HG03060 (cell line): ENCODE data around the gene SPEM1.

ENCODE experiments used
- ATAC-seq: cut with Tn5 transposase; IDR thresholded peaks from one replicate; pipeline ENCODE4 v1.9.1; 2021; ENCODE audit warnings: low read depth, moderate number of reproducible peaks; ENCODE audit not compliant: unreplicated experiment

The SPEM1 gene

DNA sequence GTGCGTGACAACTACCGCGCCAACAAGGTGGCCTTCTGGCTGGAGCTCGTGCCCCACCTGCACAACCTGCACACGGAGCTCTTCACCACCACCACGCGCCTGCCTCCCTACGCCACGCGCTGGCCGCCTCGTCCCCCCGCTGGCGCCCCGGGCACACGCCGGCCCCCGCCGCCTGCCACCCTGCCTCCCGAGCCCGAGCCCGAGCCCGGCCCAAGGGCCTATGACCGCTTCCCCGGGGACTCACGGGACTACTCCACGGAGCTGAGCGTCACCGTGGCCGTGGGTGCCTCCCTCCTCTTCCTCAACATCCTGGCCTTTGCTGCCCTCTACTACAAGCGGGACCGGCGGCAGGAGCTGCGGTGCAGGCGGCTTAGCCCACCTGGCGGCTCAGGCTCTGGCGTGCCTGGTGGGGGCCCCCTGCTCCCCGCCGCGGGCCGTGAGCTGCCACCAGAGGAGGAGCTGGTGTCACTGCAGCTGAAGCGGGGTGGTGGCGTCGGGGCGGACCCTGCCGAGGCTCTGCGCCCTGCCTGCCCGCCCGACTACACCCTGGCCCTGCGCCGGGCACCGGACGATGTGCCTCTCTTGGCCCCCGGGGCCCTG lies 3.0 kb upstream of the SPEM1 start:
- ATAC-seq, result no peak

DNA sequence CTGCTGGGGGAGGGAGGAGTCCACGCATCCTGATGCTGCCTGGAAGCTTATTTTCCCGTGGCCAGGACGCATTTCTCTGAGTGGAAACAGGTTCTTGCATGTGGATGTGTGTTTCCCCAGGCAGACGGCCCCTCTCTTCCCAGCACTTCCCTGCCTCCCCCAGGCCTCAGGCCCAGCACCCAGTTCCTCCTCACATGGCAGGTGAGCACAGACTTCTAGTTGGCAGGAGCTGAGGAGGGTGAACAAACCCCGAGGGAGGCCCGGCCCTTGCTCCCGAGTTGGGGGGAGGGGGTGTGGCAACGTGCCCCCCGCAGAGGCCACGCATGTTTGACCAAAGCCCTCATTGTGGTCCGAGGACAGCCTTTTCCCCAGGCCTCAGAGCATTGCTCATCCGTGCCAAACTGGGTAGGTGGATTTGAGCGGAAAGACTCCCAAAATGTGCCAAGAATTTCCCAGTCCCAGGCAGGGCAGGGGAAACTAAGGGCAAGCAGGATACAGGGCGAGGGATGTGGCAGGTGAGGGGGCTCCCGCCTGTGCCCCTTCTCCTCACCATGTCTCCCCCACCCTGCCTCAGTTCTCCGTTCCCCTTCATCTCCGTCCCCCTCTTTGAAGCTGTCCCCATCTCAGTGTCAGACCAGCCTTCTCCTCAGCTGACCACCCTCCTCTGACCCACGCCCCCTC lies 1.5 kb upstream of the SPEM1 start:
- ATAC-seq, result no peak

- no peak for ATAC-seq
These were observed 1.1 kb downstream of the SPEM1 start for GRCh38 chr17:7421186-7421585.

DNA sequence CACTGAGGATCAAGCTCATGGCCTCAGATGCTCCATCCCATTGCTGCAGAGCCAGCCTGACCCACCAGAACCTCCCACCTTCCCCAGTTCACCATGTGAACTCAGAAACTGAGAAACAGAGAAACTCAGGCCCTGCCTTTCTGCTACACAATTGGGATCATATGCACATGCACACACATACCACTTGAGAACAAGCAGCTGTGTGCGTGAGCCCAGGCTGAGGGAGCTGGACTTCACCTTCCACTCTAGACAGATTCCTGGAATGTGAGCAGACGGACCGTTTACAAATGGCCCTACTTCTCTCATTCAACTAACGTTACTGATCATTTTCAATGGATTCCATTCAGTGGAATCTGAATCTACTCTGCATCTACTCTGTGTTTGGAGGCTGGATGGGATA lies 3.6 kb downstream of the SPEM1 start:
- no peak for ATAC-seq

- ATAC-seq, result no peak
These were observed 5.2 kb downstream of the SPEM1 start, which contains the start of gene SPEM2 for GRCh38 chr17:7425316-7425715. SPEM2 (plus strand) TSS chr17:7425616; CDS start chr17:7425689, 73 bp downstream.

GRCh38 chr17:7425756-7426155 lies 5.6 kb downstream of the SPEM1 start:
- ATAC-seq, result no peak

DNA sequence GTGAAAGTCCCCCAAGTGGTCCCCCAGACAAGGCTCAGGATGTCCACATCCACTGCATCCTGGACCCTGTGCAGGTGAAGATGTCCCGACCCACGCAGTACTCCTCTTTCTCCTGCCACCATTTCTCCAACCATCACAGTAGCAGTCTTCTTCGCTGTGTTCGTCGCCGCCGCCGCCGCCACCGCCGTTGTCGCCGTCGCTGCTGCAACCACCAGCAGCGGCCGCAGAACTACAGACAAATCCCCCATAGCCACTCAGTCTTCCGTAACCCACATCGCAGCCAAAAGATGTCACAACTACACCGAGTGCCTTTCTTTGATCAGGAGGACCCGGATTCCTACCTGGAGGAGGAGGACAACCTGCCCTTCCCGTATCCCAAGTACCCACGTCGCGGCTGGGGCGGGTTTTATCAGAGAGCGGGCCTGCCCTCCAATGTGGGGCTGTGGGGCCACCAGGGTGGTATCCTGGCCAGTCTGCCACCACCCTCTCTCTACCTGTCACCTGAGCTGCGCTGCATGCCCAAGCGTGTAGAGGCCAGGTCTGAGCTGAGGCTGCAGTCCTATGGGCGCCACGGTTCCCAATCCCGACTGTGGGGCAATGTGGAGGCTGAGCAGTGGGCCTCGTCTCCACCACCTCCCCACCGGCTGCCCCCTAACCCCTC lies 6.2 kb downstream of the SPEM1 start:
- no peak for ATAC-seq

DNA sequence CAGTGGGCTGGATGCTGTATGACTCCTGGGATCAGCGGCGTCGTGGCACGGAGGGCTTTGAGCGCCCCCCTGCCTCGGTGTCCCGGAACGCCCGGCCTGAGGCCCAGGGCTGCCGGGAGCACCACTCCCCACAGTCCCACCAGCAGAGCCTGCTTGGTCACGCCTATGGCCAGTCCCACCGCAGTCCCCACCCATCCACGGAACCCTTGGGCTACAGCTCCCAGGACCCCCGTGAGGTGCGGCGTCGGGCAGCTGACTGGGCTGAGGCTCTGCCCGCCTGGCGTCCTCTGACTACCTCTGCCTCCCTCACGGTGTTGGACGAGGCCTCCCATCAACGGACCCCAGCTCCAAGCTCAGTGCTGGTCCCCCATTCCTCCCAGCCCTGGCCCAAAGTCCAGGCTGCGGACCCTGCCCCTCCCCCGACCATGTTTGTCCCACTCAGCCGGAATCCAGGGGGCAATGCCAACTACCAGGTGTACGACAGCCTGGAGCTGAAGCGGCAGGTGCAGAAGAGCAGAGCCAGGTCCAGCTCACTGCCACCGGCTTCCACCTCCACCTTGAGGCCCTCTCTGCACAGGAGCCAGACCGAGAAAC lies 6.9 kb downstream of the SPEM1 start:
- ATAC-seq, result no peak

DNA sequence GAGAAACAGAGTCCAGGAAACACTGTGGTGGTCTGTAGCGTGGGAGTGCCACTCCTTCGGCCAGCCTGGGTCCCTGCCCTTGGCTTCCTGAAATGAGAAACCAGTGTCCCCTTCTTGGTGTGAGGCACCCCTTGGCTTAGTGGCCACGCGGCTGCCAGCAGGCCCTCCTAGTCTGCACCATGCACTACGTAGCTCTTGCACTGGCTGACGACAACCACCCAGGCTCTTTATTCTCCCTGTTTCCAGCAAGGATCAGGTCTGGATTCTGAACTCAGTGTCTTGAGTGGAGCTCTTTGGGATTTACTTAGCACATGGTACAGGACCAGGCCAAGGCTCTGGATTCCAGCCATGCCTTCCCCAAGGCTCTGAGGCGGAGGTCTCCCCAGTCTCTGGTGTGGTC lies 7.4 kb downstream of the SPEM1 start:
- no peak for ATAC-seq

GRCh38 chr17:7428557-7428956 lies 8.4 kb downstream of the SPEM1 start, which contains the start of gene SPEM3:
SPEM3 (plus strand) TSS chr17:7428857; CDS start chr17:7428903, 46 bp downstream.
- ATAC-seq, result no peak

DNA sequence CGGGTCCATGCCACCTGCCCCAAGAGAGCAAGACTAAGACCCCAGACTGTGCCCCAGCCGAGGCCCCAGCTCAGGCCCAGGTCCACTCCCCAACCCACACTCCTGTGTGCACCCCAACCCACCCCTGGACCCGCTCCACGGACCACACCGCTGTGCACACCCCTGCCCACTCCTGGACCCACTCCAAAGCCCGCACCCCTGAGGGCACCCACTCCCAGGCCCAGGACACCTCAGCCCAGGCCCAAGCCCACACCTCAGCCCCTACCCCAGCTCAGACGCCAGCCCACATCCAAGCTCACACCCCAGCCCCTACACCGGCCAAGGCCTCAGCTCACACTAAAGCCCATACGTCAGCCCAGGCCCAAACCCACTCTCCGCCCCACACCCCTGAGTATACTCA lies 9.6 kb downstream of the SPEM1 start:
- ATAC-seq, result no peak

GRCh38 chr17:7431231-7431630 lies 11.1 kb downstream of the SPEM1 start:
- ATAC-seq, result no peak

- ATAC-seq, result no peak
These were observed 12.2 kb downstream of the SPEM1 start for GRCh38 chr17:7432296-7432695.

- no peak for ATAC-seq
These were observed 15.8 kb downstream of the SPEM1 start for GRCh38 chr17:7435676-7436555.

DNA sequence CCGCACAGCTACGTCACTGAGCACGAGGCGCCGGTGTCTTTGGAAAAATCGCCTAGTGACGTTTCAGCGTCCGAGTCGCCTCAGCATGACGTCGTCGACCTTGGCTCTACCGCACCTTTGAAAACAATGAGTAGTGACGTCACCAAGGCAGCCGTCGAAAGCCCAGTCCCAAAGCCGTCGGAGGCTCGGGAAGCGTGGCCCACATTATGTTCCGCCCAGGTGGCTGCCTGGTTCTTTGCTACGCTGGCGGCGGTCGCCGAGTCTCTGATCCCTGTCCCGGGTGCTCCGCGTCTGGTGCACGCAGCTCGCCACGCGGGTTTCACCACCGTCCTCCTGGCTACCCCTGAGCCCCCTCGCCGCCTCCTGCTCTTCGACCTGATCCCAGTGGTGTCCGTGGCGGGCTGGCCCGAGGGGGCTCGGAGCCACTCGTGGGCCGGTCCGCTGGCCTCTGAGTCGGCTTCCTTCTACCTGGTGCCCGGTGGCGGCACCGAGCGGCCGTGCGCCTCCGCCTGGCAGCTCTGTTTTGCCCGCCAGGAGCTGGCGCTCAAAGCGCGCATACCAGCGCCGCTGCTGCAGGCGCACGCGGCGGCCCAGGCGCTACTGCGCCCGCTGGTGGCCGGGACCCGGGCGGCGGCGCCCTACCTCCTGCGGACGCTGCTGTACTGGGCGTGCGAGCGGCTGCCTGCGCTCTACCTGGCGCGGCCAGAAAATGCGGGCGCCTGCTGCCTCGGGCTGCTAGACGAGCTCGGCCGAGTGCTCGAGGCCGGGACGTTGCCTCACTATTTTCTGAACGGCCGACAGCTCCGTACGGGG lies 16.6 kb downstream of the SPEM1 start:
- ATAC-seq, result no peak

- ATAC-seq, result no peak
These were observed 17.3 kb downstream of the SPEM1 start for GRCh38 chr17:7437369-7437863.

DNA sequence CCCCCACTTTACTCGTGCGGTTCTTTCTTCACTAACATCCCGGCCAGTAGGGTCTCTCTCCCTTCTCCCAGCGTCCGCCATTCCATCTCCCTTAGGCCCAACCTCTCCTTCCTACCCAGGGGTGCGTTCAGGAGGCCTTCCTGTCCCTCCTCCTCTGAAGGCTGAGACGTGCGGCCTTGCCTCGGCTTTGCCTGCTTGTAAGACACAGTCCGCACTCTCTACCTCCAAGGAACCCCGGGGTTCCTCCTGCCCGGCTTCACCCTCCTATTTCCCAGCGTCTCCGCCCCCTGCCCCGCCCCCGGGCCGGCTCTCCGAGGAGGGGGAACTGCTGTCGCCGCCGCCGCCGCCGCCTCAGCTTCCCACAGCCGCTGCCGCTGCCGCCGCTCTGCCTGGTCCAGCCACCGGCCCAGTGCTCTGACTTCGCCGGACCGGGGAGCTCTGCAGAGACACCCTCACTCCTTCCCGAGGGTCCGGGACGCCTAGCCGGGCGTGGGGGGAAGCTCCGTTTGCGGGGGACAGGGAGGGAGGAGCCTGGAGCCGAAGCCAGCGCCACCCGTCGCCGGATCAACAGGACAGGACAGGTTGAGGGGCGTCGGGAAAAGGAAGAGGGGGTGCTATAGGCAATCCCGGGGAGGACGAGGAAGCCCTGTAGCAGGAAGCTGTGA lies 18.0 kb downstream of the SPEM1 start:
- no peak for ATAC-seq

DNA sequence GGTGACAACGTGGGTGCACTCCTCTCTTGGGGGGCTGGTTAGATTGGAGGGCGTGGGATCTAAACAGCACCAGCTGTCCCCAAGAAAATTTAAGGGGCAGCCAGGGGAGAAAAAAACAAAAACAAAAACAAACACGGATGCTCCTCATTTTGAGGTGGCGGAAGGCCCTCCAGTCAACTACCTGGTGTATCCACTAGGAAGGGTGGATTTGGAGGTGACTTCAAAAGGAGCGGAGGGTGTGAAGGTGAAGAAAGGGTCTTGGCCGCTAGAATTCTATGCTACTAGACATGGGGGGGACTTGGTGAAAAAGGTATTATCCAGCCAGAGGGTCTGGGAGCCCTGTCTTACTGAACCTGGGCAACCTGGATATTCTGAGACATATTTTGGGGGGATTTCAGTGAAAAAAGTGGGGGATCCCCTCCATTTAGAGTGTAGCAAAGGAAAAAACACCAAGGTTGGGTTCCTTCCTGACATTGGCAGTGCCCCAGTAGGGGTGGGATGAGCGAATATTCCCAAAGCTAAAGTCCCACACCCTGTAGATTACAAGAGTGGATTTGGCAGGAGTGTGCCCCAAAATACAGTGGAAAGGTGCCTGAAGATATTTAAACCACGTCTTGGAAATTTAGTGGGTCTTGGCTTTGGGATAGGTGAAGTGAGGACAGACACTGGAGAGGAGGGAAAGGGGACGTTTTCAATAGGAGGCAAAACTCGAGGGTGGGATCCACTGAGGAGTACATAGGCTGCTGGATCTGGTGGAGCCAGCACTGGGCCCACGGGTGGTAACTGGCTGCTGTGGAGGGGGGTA lies 18.7 kb downstream of the SPEM1 start:
- no peak for ATAC-seq
